GM12872 (cell line): ENCODE measurements around the gene TRIM38.

ENCODE experiments used
- CTCF ChIP-seq: IDR thresholded peaks from 3 replicates; pipeline ENCODE4 v1.5.1; 2011; ENCODE audit warnings: low read depth, mild to moderate bottlenecking, low read length, moderate library complexity; ENCODE audit not compliant: insufficient read depth

The TRIM38 gene

GRCh38 chr6:25975923-25976560, 13.4 kb downstream of the TRIM38 start:
- TF ChIP-seq CTCF = no peak

GRCh38 chr6:25980935-25981334, 18.3 kb downstream of the TRIM38 start:
- no peak for TF ChIP-seq CTCF

GRCh38 chr6:25981568-25982263, 19.1 kb downstream of the TRIM38 start:
- TF ChIP-seq CTCF = no peak

- no peak for TF ChIP-seq CTCF
These were observed 21.7 kb downstream of the TRIM38 start for GRCh38 chr6:25984265-25984664.

GRCh38 chr6:25987845-25988244, 25.2 kb downstream of the TRIM38 start:
- TF ChIP-seq CTCF = no peak

GRCh38 chr6:25990172-25990873, 27.7 kb downstream of the TRIM38 start:
- no peak for TF ChIP-seq CTCF

GRCh38 chr6:25991785-25992412, 29.3 kb downstream of the TRIM38 start:
- TF ChIP-seq CTCF = no peak
